ENCODE data around the gene CIDEC. TPM values are rescaled to one million over a fixed set of nuclear protein-coding genes. Genes with fewer than 3 reads are reported as not detected.

The CIDEC gene
- total and polyA plus RNA-seq, 2 of the 8 experiments (the other 6 are each of a cell fraction or from before 2014, with no cell fraction given): not detected

DNA sequence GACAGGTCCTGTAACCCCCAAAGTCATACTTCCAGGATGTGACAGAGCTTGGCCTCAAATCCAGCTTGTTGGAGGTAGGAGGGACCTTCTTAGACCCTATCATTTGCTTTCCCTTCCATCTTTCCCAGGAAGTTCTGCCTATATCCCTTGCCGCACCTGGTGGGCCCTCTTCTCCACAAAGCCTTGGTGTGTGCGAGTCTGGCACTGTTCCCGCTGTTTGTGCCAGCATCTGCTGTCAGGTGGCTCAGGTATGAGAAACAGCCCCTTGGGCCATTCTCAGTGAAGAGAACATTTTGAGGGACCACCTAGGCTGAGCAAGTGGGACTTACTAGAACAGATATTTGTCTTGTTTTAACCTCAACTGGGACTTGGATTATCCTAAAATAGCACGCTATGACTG lies 23.9 kb upstream of the CIDEC start:
- Histone ChIP-seq H3K79me2 (ENCODE audit: control insufficient read depth in 1 of 2, insufficient read depth in 2 of 2, low read length in 2 of 2) (no peaks in the 10 kb centered on the region), H3K9ac (replicated peaks in 1 of 4; ENCODE audit: extremely low read depth in 1 of 4, low read depth in 3 of 4, low read length in 3 of 4) (no peak overlapping the region), H2BK120ac (replicated peaks; ENCODE audit: low read depth, low read length) (no peak overlapping the region), H4K5ac (ENCODE audit: insufficient read length, low read depth, low read length) (no peak overlapping the region), H3K36me3 (ENCODE audit: control insufficient read depth in 2 of 4, insufficient read depth in 4 of 4, low read length in 3 of 4) (no peaks in the 10 kb centered on the region), H3K23me2 (ENCODE audit: low read depth, low read length) (no peaks in the 10 kb centered on the region), H4K8ac (ENCODE audit: extremely low read depth, insufficient read depth, low read length) (no peak overlapping the region), H3K4me3 (ENCODE audit: extremely low read depth in 1 of 4, insufficient read depth in 2 of 4, low read depth in 3 of 4, low read length in 4 of 4) (no peak overlapping the region), H2BK5ac (ENCODE audit: low read depth, low read length) (no peak overlapping the region), H3K4me2 (ENCODE audit: insufficient read depth in 1 of 2, low read depth in 2 of 2, low read length in 2 of 2) (no peak overlapping the region), H3K4ac (replicated peaks; ENCODE audit: insufficient read length, low read depth, low read length) (no peak overlapping the region), H3K14ac (ENCODE audit: insufficient read length) (no peak overlapping the region), H2BK20ac (ENCODE audit: low read length) (no peak overlapping the region), H2BK15ac (ENCODE audit: low read length) (no peak overlapping the region), H3K27ac (ENCODE audit: low read depth, low read length) (no peak overlapping the region), H3K27me3 (replicated peaks in 1 of 4; ENCODE audit: control insufficient read depth in 3 of 4, extremely low read depth in 1 of 4, insufficient read depth in 3 of 4, low read length in 3 of 4) (no peaks in the 10 kb centered on the region), H3K23ac (ENCODE audit: insufficient read length) (no peak overlapping the region), H3K9me3 (ENCODE audit: insufficient read depth in 2 of 2, low read depth in 1 of 2, low read length in 1 of 2) (no peaks in the 10 kb centered on the region), H3K18ac (ENCODE audit: extremely low read depth, low read length) (no peak overlapping the region), H2AFZ (ENCODE audit: low read length) (no peak overlapping the region), H2AK5ac (ENCODE audit: low read depth, low read length) (no peak overlapping the region), H3K4me1 (replicated peaks in 1 of 4; ENCODE audit: control insufficient read depth in 3 of 4, insufficient read depth in 4 of 4, low read length in 3 of 4) (peaks cover 5 to 14% (median 11%) of the 10 kb centered on the region in 4 experiments), H3K79me1 (ENCODE audit: low read depth, low read length) (no peaks in the 10 kb centered on the region), H2BK12ac (ENCODE audit: low read depth, low read length) (no peak overlapping the region), H4K91ac (replicated peaks; ENCODE audit: insufficient read length, low read length) (no peak overlapping the region), H4K20me1 (replicated peaks in 1 of 2; ENCODE audit: control insufficient read depth in 1 of 2, insufficient read depth in 2 of 2, low read length in 2 of 2) (no peaks in the 10 kb centered on the region), H3K56ac (replicated peaks; ENCODE audit: insufficient read length, low read depth, low read length) (no peak overlapping the region)
- ChIA-PET CTCF (ENCODE audit: partially characterized antibody) (interaction anchor here (0.8 to 2.2 kb wide), 6 partner anchors 10 to 77 kb away, joined by 3 to 9 read pairs (median 4); partner anchors contain the start of genes CRELD1 and IL17RC), POLR2A (ENCODE audit: partially characterized antibody) (interaction anchor here (1.5 to 6.0 kb wide), 2 partner anchors 11 to 43 kb away, joined by 3 to 43 read pairs; partner anchors contain the start of gene IL17RC)
- TF ChIP-seq SP1 (IDR thresholded peaks at IDR 0.05; ENCODE audit: low read depth, low read length): no peak
- no peak for TF ChIP-seq ZNF274 (IDR thresholded peaks at IDR 0.05; ENCODE audit: borderline replicate concordance, extremely low read depth, low read length)
- TF ChIP-seq SP2 (IDR thresholded peaks at IDR 0.05; ENCODE audit: low read length): no peak
- TF ChIP-seq BRCA1 (IDR thresholded peaks at IDR 0.05; ENCODE audit: low read depth, low read length): no peak
- no peak for TF ChIP-seq SRF (IDR thresholded peaks at IDR 0.05; ENCODE audit: low read depth, low read length)
- TF ChIP-seq RFX5 (IDR thresholded peaks at IDR 0.05; ENCODE audit: borderline replicate concordance, low read depth, low read length): no peak
- no peak for TF ChIP-seq SIX5 (IDR thresholded peaks at IDR 0.05; ENCODE audit: low read depth, low read length)
- no peak for TF ChIP-seq CTCF (IDR thresholded peaks at IDR 0.05; ENCODE audit: control extremely low read depth in 1 of 3, insufficient read depth in 1 of 3, low read depth in 1 of 3, low read length in 3 of 3)
- TF ChIP-seq CHD1 (IDR thresholded peaks at IDR 0.05; ENCODE audit: low read depth, low read length): no peak
- no peak for TF ChIP-seq POU5F1 (IDR thresholded peaks at IDR 0.05; ENCODE audit: low read depth, low read length)
- FAIRE-seq: no peak
- DNase-seq (ENCODE audit: low read depth in 1 of 2, low spot score in 2 of 2): no peak
- WGBS, 2 experiments (ENCODE audit: extremely low coverage in 1 of 2, insufficient coverage in 1 of 2, insufficient read length in 1 of 2, insufficient replicate concordance in 2 of 2, low coverage in 1 of 2, low lambda C conversion rate in 2 of 2, missing lambda C conversion rate in 1 of 2): 93% methylated on average over 4 of the region's 4 CpGs; no CpG with 5 or more reads in 1 of the 2 experiments

Measured in H1 (cell line).